GDM1 (cell line): ENCODE measurements around the gene SLIT1.

Source experiments
- DNase-seq: peaks from one replicate; lab custom pipeline; 2025; lab: John Stamatoyannopoulos, UW

Gene SLIT1

DNA sequence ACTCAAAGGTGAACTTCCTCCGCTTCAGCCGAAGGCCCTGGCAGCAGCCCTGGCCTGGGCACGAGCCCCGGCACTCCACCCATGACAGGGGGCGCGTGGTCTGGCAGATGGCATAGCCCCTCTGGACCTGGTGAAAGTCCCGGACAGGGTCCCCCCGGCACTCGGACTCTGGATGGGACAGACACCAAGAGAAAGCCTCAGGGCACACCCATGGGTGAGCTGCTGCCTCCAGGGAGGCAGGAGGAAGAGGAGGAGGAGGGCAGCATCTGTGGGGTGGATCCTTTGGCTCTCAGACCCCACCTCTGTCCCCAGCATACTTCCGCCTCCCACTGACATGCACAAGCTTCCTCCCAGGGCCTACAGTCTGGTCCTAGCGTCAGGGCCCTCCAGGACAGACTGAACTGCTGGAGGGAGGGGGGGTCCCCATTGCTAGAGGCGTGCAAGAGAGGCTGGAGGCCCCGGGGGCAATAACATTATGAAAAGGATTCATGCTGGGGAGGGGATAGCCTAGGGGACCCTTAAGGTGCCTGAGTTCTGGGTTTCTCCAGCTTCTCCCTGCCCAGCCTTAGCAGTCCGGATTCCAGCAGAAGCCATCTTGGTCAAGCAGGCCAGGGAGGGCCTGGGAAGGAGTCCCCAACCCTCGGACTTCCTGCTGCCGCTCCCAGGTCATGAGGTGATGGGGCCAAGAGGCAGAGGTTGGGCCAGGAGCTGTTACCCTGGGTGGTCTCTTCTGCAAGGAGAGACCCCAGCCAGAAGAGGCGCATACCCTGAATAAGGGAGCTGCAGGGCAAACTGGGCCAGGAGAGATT, 184.4 kb downstream of the SLIT1 start:
- DNase-seq: no peak

DNA sequence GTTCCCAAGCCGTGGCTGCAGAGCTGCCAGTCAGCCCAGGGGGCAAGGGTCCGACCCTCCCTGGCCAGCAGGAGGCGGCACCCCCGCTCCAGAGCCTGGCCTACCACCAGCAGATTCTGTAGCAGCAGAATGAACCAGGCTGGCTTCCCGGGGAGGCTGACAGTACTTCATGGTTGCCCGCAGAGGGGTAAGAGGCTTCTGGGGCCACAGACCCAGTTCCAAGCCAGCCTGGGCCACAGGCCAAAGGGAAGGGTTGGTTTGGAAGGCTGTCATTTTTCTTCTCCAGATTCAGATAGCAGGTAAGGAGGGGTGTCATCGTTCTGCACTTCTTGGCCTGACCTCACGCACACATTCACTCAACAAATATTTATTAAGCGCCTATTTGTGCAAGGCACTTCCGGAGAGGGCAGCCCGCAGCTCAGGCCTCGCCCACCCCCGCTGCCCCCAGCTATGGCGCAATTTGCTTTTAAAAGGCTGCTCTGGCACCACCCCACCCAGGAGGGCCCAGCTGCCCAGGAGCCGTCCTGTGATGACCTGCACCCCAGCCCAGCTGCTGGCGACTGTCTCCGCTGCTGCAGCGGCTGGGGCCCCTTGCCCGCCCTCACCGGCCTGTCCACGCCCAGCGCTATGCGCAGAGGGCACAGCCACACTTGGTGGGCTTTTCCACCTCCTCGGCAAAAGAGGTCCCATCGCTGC, 185.1 kb downstream of the SLIT1 start:
- no peak for DNase-seq

DNA sequence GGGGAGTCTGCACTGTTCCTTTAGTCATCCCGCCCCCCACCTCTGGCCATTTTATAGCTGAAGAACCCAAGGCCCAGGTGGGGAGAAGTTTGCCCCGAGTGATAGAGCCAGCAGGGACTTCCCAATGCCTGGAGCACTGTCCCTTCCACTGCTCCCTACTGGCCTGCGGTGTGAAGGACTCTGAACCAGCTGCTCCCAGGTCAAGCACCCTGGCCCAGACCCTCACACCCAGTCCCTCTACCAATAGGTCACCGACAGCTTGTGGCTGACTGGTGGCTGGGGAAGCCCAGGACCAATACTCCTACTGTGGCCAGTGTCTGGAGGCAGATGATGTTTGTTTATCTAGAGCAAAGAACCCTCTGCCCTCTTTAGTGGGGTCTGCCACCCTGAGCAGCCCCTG, 185.8 kb downstream of the SLIT1 start:
- no peak for DNase-seq

DNA sequence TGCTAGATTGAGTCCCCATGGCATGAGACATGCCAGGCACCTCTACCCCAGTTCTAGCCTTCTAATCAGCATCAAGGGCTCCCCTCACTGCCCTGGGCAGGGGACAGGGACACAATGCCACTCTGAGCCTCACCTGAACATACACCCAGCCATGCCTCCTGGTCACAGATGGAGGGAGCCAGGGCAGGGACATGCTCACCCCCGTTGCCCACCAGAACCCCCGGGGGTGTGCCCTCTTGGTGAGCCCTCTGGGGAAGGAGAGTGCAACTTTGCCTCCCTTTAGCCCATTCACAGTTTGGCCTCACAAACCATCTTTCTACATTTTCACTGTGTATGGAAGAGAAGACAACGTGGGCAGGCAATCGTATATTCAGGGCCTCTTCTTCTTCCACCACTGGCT, 186.4 kb downstream of the SLIT1 start:
- no peak for DNase-seq

DNA sequence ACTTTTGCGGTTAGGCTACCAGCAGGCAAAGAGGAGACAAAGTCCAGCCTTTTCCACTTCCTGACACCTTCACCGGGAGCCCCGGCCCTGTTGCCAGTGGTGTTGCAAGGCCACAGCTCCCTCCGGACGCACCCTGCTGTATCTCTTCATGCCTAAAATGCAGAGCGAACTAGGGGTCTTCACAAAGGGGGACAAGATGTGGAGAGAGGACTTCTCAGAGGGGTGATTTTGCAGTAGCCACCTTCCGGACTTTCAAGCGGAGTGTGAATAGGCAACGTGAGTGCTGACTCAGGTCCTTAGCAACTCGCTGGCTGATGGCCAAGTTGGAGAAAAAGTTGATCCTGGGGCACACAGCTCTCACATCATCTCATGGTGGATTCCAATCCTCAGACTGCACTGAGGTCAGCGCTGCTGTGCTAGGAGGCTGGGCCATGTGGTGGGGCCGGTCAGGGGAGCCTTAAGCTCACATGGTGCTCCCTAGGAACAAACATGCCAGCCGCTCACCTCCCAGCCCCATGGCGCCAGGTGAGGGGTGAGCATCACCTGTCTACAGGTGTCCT, 187.3 kb downstream of the SLIT1 start:
- no peak for DNase-seq

DNA sequence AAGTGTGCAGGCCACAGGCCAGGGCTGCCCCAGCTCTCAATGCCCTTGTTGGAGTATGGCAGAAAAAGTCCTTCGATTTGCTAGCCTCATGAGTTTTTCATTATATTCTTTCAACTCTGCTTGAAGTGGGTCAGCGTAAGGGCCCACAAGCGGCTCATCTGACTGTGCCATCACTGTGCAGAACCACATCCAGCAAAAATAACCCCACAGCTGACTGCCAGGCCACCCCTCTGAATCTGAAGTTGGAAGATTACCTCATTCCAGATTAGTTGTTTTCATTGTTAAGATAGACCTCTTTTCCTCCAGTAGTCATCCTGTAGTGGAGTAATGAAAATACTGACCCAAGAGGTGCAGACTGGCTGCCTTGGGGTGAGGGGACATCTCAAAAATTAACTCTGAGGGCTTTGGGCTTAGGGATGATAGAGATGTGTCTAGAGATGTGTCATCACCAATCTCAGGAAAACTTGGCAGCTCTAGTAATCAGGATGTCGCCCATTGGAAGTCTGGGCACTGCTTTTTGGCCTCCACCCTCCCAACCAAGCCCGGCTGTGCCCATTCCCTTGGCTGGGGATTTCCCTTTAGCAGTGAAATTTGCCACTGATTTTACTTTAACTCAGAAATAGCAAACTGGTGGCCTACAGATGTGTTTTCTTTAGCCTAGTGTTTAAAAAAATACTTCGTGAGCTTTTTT, 189.3 kb downstream of the SLIT1 start:
- no peak for DNase-seq

DNA sequence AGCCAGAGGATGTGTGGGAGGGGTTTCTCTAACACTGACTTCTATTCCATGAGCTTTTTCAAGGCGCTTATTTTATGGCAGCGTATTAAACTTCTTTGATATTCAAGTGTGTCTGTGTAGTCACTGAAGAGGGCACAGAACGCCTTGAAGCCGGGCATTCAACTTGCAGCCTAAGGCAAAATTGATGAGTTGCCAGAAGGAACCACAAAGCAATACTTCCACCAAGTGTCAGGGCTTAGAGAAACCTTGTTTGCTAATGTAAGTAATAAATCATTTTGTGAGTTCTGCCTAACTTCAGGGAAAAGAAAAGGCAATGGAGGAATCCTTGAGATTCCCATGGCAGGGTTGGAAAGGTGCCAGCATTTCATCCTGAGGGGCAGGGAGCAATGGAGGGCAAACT, 189.9 kb downstream of the SLIT1 start:
- no peak for DNase-seq

DNA sequence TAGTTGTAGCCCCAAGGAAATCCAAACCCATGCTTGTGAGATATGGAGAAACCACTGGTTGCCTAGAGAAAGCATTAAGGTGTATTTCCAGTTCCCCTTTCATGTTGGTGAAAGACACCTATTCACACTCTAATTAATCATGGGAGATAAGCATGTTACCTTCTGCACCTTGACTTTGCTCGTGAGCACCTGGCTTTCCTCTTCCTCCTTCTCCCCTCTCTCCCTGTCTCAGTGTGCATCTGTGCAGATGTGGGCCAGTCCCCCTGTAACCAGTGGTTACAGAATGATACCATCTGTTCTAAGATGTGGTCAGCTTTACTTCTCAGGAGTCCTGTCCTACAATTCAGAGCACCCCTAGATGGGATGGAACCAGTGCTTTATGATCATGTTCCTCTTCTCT, 193.0 kb downstream of the SLIT1 start:
- no peak for DNase-seq

DNA sequence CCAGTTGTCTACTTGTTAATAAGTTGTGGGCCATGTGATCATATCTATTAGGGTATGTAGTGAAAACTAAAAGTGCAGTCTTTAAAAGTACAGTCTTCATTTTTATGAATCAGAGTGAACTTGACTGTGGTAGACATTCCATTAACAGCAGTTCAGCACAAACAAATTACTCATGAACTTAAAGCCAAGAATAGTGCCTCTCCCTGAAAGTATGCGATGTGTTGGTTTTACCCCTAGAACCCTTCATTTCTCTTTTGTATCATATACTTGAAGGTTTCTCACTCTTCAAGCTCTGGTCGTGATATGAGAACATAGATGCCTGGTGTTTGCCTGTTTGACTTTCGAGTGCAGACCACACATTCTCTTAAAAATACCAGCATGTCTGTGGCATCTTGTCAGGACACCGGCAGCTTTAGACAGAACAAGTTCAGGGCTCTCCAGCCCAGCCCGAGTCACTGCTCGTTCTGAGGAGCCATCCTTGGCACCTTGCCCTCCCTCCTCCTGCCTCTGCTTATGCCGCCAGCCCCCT, 194.4 kb downstream of the SLIT1 start:
- DNase-seq: no peak

DNA sequence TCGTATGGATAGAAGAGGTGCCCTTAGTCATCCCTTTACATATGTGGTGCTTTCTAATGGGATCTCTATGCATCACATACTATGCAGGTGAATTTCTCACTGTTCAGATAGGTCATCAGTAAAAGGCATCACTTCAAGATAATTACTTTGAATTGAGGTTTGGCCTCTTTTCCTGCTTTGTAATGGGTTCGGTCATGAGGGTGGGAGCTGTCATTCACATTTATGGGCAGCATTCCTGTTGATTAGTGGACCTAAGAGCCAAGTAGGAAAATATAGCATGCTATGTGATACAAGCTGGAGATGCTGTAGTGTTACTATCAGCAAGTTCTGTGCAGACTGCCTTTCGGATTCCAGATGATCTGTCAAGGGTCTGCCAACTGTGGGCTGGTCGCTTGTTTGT, 197.3 kb downstream of the SLIT1 start:
- no peak for DNase-seq

DNA sequence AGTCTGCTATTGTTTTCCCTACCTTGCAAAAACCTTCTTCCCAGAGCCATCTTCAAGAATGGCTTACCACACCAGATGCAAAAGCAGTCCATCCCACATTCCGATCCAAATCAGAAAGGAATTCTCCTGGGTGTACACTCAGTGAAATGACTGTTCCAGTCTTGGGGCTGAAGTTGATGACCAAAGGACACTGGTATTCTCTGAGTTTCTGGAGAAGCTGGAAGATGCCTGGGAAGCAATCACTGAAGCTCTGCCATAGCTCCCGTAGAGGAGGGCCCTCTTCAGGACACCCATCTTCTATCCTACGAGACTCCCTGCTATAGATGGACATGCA, 197.9 kb downstream of the SLIT1 start:
- no peak for DNase-seq

DNA sequence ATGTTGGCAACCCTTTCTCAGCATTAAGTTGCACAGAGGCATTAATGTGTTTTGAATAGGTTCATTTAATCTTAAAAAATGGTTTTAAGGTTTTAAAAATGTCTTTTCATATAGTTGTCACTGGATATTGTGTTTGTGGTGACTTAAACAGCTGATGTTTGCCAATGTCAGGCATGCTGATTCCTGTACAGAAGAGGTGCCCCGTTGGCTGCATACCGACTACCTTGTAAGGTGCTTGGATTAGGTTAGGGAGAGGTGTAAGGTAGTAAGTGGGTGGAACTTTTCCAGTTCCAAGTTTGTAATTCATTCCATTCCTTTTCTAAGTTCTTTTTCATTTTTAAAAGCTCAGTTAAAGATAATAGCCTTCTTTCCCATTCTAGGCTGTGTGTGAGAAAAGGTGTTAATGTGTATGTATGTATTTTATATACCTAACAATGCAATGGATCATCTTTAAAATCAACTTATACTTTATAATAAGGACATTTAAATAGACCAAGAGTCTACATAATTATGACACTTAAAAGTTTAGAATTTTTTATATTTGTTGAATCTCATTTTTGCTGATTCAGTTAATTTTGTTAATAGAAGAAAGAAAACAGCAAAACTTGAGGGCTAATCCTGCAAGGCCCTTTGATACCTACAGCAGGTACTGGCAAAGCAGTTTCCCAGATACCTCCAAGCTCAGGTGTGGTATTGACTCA, 198.5 kb downstream of the SLIT1 start:
- DNase-seq: no peak

DNA sequence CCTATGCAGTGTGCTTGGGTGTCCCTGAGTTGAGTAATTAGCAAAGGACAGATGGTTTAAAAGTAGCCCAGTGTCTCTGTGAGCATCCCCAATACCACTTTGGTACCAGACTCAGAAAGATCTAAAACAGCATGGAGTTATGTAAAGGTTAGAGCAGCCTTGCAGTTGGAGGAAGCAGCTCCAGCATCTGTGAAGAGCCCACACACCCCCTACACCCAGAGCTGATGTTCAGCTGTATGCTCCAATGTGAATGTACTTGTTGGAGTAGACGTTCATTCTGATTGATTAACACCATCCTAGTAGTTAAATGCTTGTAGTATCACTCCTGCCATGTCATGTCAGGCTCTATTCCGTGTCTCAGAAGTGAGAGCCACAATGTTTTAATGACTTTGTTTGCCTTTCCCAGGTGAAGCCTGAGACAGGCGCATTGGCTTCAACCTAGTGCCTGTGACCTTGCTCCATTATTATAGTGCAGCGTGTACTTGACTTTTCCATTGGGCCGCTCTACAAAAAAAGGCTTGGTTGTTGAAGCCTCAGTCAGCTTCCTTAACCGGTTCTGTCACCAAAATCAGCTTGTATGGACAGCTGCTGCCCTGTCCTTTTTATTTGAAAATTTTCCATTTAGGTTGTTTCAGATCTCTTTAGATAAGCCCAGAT, 199.4 kb downstream of the SLIT1 start:
- no peak for DNase-seq

DNA sequence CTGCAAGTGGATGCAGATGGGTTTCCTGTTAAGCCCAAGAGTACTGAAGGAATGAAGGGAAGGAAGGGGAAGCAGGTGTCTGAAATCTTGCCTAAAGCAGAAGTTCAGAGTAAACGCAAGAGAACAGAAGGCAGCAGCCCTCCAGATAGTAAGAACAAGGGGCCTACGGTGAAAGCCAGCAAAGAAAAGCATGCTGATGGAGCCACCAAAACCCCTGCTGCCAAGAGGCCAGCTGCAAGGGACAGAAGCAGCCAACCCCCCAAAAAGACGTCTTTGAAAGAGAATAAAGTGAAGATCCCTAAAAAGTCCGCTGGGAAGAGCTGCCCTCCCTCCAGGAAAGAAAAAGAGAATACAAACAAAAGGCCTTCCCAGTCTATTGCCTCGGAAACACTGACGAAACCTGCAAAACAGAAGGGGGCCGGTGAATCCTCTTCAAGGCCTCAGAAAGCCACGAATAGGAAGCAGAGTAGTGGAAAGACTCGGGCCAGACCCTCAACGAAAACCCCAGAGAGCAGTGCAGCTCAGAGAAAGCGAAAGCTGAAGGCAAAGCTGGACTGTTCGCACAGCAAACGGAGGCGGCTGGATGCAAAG, 201.1 kb downstream of the SLIT1 start:
- peak; percentile 90 for DNase-seq

DNA sequence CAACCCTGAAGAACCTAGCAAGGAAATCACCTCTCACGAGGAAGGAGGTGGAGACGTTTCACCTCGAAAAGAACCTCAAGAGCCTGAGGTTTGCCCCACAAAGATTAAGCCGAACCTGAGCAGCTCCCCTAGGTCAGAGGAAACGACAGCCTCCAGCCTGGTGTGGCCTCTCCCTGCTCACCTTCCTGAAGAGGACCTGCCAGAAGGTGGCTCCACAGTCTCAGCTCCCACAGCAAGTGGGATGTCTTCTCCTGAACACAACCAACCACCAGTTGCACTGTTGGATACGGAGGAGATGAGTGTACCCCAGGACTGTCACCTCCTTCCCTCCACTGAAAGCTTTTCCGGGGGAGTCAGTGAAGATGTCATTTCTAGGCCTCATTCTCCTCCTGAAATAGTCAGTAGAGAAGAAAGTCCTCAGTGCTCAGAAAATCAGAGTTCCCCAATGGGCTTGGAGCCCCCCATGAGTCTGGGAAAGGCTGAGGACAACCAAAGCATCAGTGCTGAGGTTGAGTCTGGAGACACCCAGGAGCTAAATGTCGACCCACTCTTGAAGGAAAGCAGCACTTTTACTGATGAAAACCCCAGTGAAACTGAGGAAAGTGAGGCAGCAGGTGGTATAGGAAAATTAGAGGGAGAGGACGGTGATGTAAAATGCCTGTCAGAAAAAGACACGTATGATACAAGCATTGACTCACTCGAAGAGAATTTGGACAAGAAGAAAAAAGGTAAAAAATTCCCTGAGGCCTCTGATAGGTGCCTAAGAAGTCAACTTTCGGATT, 203.4 kb downstream of the SLIT1 start:
- DNase-seq: no peak

DNA sequence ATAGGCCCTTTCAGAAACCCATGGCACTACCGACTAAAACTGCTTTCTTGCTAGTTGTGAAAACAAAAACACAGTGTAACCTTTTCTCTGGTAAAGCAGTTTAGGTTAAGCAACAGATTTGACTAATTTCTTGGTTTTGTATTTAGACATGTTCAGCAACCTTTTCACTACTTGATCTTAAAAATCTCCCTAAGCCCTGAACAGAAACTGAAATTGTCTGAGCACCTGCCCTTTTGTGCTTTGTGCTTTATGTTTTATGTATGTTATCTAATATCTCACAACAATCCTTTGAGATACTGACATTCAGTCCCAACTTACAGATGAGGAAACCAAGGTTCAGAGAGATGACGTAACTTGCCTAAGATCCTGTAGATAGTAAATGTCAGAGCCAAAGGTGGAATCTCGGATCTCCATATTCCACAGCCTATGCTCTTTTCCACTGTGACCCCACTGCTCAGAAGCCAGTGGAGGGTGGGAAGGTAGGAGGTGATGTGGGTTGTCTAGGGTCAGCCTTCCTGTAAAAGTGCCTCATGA, 207.1 kb downstream of the SLIT1 start:
- no peak for DNase-seq

DNA sequence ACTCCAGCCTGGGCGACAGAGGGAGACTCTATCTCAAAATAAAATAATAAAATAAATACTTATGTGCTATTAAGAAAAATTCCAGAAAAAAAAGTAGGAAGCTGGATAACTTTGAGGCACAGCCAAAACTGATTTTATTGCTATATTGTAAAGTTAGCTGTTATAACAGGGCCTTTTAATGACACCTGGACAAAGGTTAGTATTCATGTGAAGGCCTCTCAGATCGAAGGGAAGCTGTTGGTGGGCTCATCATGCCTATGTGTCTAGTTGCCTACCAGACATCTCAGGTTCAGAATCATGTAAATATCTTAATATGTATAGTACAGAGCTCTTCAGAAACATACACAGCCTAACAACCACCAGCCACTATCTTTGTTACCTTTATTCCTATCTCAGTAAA, 210.6 kb downstream of the SLIT1 start:
- no peak for DNase-seq

DNA sequence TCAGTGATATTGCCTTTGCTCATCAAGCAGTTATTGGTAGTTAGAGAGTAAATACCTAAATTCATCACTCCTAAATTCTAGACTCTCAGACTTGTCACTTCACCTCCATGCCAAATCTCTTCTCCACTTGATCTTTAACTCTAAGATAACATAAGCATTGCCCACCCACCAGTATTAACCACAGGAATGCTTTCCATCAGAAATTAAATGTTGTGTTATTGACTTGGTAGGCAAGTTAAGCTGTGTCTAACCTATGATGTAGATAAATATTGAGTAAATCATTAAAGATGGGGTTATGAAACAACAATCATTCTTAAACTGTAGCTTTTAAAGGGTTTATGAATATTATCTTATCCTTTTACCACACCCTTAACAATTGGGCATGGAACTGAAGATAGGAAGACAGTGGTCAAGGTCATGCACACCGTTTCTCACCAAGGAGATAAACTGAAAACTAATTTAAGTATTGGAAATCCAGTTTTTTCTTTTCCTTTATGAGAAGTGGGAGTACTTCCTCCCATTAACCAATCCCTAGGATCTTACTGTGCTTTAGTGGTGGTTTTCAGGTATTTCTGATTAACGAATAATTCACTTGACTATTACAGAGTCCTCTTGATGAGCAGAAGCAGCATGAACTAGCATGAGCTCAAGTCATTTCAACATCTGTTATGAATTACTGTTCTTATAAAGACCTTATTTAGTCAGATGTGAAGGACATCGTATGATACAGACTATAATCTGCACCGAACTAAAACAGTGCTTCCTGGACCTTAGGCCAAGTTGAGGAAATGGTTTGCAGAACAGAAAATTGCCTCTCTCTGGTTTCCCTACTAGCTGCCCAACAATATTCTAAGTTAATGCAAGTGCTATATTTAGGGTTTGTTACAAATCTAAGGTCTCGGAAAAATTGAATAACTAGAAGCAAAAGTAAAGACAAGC, 211.7 kb downstream of the SLIT1 start:
- no peak for DNase-seq

DNA sequence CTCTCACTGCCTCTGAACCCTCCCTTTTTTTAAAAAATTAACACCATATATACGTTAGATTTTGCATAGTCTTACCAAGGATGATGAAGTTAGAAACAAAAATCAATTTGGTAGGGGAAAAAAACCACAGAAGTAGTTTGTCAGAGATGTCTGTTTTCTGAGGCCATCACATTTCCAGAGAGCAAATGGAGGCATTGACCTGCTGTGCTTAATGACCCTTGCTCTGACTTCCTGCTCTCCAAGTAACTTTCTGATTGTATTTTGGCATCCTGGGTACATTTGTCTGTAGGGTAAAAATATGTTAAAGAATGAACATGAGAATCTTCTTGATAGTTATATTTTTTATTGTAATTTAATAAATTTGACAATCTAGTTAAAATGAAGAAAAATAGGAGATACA, 213.5 kb downstream of the SLIT1 start:
- no peak for DNase-seq
